ENCODE results near the gene SDHA. TPM values are rescaled to one million over a fixed set of nuclear protein-coding genes. Genes with fewer than 3 reads are reported as not detected.

SDHA gene
- total and polyA plus RNA-seq, 2 of the 13 experiments (the other 11 are each of a cell fraction or from before 2014, with no cell fraction given) = 185 to 240 TPM

DNA sequence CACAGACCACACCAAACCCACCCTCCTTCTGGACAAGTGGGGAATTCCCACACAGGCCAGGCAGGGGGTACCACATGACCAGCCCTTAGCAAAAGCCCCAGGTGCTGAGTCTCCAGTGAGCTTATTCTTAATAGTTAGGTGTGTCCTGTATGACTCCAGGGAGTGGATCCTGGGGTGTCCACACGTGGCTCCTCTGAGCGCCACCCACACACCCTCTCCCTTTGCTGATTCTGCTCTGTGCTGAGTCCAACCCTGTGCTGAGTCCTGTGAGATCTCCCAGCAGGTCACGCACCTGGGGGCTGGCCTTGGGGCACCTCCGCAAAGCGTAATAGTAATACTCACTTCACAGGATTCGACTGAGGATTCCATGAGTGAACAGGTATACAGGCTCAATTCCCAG lies 14.1 kb upstream of the SDHA start:
- no peak for FAIRE-seq
- CTCF ChIA-PET (ENCODE audit: low intra/inter-chr PET ratio, low total read pairs) = no interaction called here
- TF ChIP-seq, protein P1, sequence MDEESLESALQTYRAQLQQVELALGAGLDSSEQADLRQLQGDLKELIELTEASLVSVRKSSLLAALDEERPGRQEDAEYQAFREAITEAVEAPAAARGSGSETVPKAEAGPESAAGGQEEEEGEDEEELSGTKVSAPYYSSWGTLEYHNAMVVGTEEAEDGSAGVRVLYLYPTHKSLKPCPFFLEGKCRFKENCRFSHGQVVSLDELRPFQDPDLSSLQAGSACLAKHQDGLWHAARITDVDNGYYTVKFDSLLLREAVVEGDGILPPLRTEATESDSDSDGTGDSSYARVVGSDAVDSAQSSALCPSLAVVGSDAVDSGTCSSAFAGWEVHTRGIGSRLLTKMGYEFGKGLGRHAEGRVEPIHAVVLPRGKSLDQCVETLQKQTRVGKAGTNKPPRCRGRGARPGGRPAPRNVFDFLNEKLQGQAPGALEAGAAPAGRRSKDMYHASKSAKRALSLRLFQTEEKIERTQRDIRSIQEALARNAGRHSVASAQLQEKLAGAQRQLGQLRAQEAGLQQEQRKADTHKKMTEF (CRISPR knock-in tag; IDR thresholded peaks at IDR 0.05) = no peak
- no peak for TF ChIP-seq ZNF564 (CRISPR knock-in tag; IDR thresholded peaks at IDR 0.05)
- TF ChIP-seq SOX13 (IDR thresholded peaks at IDR 0.05) = no peak
- TF ChIP-seq SOX13 (CRISPR knock-in tag; conservative IDR thresholded peaks at IDR 0.05 in 1 of 2, IDR thresholded peaks at IDR 0.05 in 1 of 2) = no peak
- no peak for TF ChIP-seq HMGXB4 (CRISPR knock-in tag; IDR thresholded peaks at IDR 0.05; ENCODE audit: borderline replicate concordance in 1 of 2, low read depth in 1 of 2)
- no peak for TF ChIP-seq ZSCAN20 (CRISPR knock-in tag; IDR thresholded peaks at IDR 0.05; ENCODE audit: borderline replicate concordance)
- TF ChIP-seq, protein P2, sequence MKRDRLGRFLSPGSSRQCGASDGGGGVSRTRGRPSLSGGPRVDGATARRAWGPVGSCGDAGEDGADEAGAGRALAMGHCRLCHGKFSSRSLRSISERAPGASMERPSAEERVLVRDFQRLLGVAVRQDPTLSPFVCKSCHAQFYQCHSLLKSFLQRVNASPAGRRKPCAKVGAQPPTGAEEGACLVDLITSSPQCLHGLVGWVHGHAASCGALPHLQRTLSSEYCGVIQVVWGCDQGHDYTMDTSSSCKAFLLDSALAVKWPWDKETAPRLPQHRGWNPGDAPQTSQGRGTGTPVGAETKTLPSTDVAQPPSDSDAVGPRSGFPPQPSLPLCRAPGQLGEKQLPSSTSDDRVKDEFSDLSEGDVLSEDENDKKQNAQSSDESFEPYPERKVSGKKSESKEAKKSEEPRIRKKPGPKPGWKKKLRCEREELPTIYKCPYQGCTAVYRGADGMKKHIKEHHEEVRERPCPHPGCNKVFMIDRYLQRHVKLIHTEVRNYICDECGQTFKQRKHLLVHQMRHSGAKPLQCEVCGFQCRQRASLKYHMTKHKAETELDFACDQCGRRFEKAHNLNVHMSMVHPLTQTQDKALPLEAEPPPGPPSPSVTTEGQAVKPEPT (CRISPR knock-in tag; IDR thresholded peaks at IDR 0.05; ENCODE audit: low read depth) = no peak
- TF ChIP-seq SP2 (CRISPR knock-in tag; IDR thresholded peaks at IDR 0.05) = no peak
- no peak for TF ChIP-seq ELF1 (CRISPR knock-in tag; IDR thresholded peaks at IDR 0.05)
- no peak for TF ChIP-seq RFX1 (IDR thresholded peaks at IDR 0.05)
- no peak for TF ChIP-seq HES4 (CRISPR knock-in tag; IDR thresholded peaks at IDR 0.05; ENCODE audit: borderline replicate concordance)
- no peak for TF ChIP-seq ZNF44 (CRISPR knock-in tag; IDR thresholded peaks at IDR 0.05)
- TF ChIP-seq ZBTB26 (CRISPR knock-in tag; IDR thresholded peaks at IDR 0.05; ENCODE audit: borderline replicate concordance) = no peak
- TF ChIP-seq GLI4 (CRISPR knock-in tag; IDR thresholded peaks at IDR 0.05; ENCODE audit: borderline replicate concordance) = no peak
- no peak for TF ChIP-seq ZNF761 (CRISPR knock-in tag; conservative IDR thresholded peaks at IDR 0.05)
- TF ChIP-seq ZFP1 (CRISPR knock-in tag; IDR thresholded peaks at IDR 0.05) = no peak
- no peak for TF ChIP-seq NONO (IDR thresholded peaks at IDR 0.05)
- no peak for TF ChIP-seq NONO (CRISPR knock-in tag; conservative IDR thresholded peaks at IDR 0.05)
- TF ChIP-seq NCOA2 (CRISPR knock-in tag; IDR thresholded peaks at IDR 0.05) = no peak

More for the DNA sequence above, 14.1 kb upstream of the SDHA start:
- DNase-seq (ENCODE audit: low spot score) (no peak), ATAC-seq (no peak)
- Histone ChIP-seq H3K27me3 (ENCODE audit: control insufficient read depth in 1 of 2, insufficient read depth in 2 of 2, low read length in 2 of 2) (no peaks in the 10 kb centered on the region), H3K4me3 (replicated peaks in 1 of 3; ENCODE audit: insufficient read depth in 1 of 3, low read depth in 2 of 3, low read length in 3 of 3) (no peak overlapping the region), H2AFZ (ENCODE audit: low read length) (no peak overlapping the region), H3K79me2 (ENCODE audit: insufficient read depth, low read length) (peaks cover 16% of the 10 kb centered on the region), H3K36me3 (replicated peaks in 1 of 2; ENCODE audit: control insufficient read depth in 1 of 2, insufficient read depth in 2 of 2, low read length in 2 of 2) (peaks cover 15 to 40% of the 10 kb centered on the region in 2 experiments; a peak in 4 of 5 replicates), H3K4me1 (ENCODE audit: insufficient read depth, low read length) (no peaks in the 10 kb centered on the region), H3K9me3 (ENCODE audit: low read length) (no peaks in the 10 kb centered on the region), H4K20me1 (ENCODE audit: insufficient read depth, low read length) (peaks cover 11% of the 10 kb centered on the region; the same call in 1 of the 2 replicates), H3K9ac (ENCODE audit: insufficient read depth, low read depth, low read length) (no peak overlapping the region), H3K27ac (ENCODE audit: extremely low read length, insufficient read depth, low read length) (no peak overlapping the region), H3K4me2 (ENCODE audit: low read depth, low read length) (no peak overlapping the region)
- in situ Hi-C loops (cut with HindIII; ENCODE audit: extremely low pct_ligation_motif_present, low pct_unique_long_range_greater_than_20kb) (no loop called here), intact Hi-C loops (cut with micrococcal nuclease; ENCODE audit: unreplicated experiment) (no loop called here)
- BruUV-seq (replicated peaks) = no TSS peak
- POLR2A ChIA-PET = interaction anchor here (1.9 kb wide), 1 partner anchor 14 kb away, joined by 4 read pairs; the partner anchor contains the start of genes CCDC127 and SDHA
- WGBS (ENCODE audit: low lambda C conversion rate) = 93% methylated on average over 6 of the region's 6 CpGs
